ENCODE results near the gene BTD.

Gene BTD

GRCh38 chr3:15638193-15638890 lies 36.8 kb downstream of the BTD start:
- DNase-seq: no peak

GRCh38 chr3:15638891-15639262 lies 37.3 kb downstream of the BTD start:
- no peak for DNase-seq

- no peak for DNase-seq
Measured at GRCh38 chr3:15645246-15645645, 43.7 kb downstream of the BTD start.

- no peak for DNase-seq
Measured at GRCh38 chr3:15645740-15646501, 44.4 kb downstream of the BTD start.

GRCh38 chr3:15646851-15647511 lies 45.4 kb downstream of the BTD start:
- no peak for DNase-seq

GRCh38 chr3:15647611-15648167 lies 46.1 kb downstream of the BTD start:
- DNase-seq: no peak

- no peak for DNase-seq
Measured at GRCh38 chr3:15649341-15649740, 47.8 kb downstream of the BTD start.

GRCh38 chr3:15649858-15650257 lies 48.3 kb downstream of the BTD start:
- DNase-seq: no peak

GRCh38 chr3:15651396-15651795 lies 49.9 kb downstream of the BTD start:
- no peak for DNase-seq

- no peak for DNase-seq
Measured at GRCh38 chr3:15653321-15653720, 51.8 kb downstream of the BTD start.

GRCh38 chr3:15654127-15654526 lies 52.6 kb downstream of the BTD start:
- DNase-seq: no peak

GRCh38 chr3:15654891-15655290 lies 53.3 kb downstream of the BTD start:
- DNase-seq: no peak

- no peak for DNase-seq
Measured at GRCh38 chr3:15656342-15656741, 54.8 kb downstream of the BTD start.

- no peak for DNase-seq
Measured at GRCh38 chr3:15657016-15657415, 55.5 kb downstream of the BTD start.

GRCh38 chr3:15659254-15659975 lies 57.9 kb downstream of the BTD start:
- DNase-seq: no peak

- DNase-seq: no peak
Measured at GRCh38 chr3:15660055-15660935, 58.8 kb downstream of the BTD start.

- no peak for DNase-seq
Measured at GRCh38 chr3:15664144-15664543, 62.6 kb downstream of the BTD start.

GRCh38 chr3:15665510-15666150 lies 64.1 kb downstream of the BTD start:
- DNase-seq: no peak

- DNase-seq: no peak
Measured at GRCh38 chr3:15666277-15666676, 64.7 kb downstream of the BTD start.

- no peak for DNase-seq
Measured at GRCh38 chr3:15667484-15667883, 65.9 kb downstream of the BTD start.

- DNase-seq: no peak
Measured at GRCh38 chr3:15673536-15673935, 72.0 kb downstream of the BTD start.

GRCh38 chr3:15676259-15676658 lies 74.7 kb downstream of the BTD start:
- DNase-seq: no peak

Data from activated naive CD4-positive, alpha-beta T cell treated with anti-CD3 and anti-CD28 coated beads, Interleukin-2, amount 50 U/mL, for 16 hours (primary cell).